ENCODE measurements around the gene C2orf92. TPM values are rescaled to one million over a fixed set of nuclear protein-coding genes. Genes with fewer than 3 reads are reported as not detected.

C2orf92 gene
- total and polyA plus RNA-seq, 12 donors: 0.83 to 25.4 (median 2.9) TPM

GRCh38 chr2:97653473-97653872 is 16.0 kb upstream of the C2orf92 start:
- H3K4me3 ChIP-seq: no peak overlapping the region
- peaks cover 0 to 22% (median 7%) of the 10 kb centered on the region in 11 donors for H3K9me3 ChIP-seq
- no peak for TF ChIP-seq CTCF (IDR thresholded peaks at IDR 0.05)
- H3K27me3 ChIP-seq: no peaks in the 10 kb centered on the region
- ATAC-seq (no peak), DNase-seq (no peak)
- intact Hi-C loops (cut with DNase I): no loop called here
- peaks cover 0 to under 1% (median 0%) of the 10 kb centered on the region in 9 donors for H3K4me1 ChIP-seq
- peaks cover 0 to 85% (median 39%) of the 10 kb centered on the region in 9 donors for H3K36me3 ChIP-seq
- H3K27ac ChIP-seq: no peak overlapping the region
- 92 to 98% methylated on average over 2 of the region's 2 CpGs for WGBS, 2 donors

- TF ChIP-seq CTCF (IDR thresholded peaks at IDR 0.05): no peak
- DNase-seq (no peak), ATAC-seq (no peak)
- H3K27me3 ChIP-seq: no peaks in the 10 kb centered on the region
- no peaks in the 10 kb centered on the region for H3K4me1 ChIP-seq
- peaks cover 0 to 22% (median 7%) of the 10 kb centered on the region in 11 donors for H3K9me3 ChIP-seq
- WGBS, 2 donors: 92 to 96% methylated on average over 1 of the region's 1 CpG
- H3K36me3 ChIP-seq: peaks cover 0 to 85% (median 39%) of the 10 kb centered on the region in 9 donors
- intact Hi-C loops (cut with DNase I): no loop called here
- H3K4me3 ChIP-seq: no peak overlapping the region
- no peak overlapping the region for H3K27ac ChIP-seq
Observed at GRCh38 chr2:97653874-97654273, 15.6 kb upstream of the C2orf92 start.

- no peak for DNase-seq
- peaks cover 0 to 85% (median 39%) of the 10 kb centered on the region in 9 donors for H3K36me3 ChIP-seq
- intact Hi-C loops (cut with DNase I): no loop called here
- no peaks in the 10 kb centered on the region for H3K27me3 ChIP-seq
- TF ChIP-seq CTCF (IDR thresholded peaks at IDR 0.05): no peak
- whole genome bisulfite sequencing, 2 donors: 93% methylated on average over 5 of the region's 5 CpGs
- no peaks in the 10 kb centered on the region for H3K4me1 ChIP-seq
- no peak for ATAC-seq
- peaks cover 0 to 22% (median 7%) of the 10 kb centered on the region in 11 donors for H3K9me3 ChIP-seq
- no peak overlapping the region for H3K4me3 ChIP-seq
- H3K27ac ChIP-seq: no peak overlapping the region
Observed at GRCh38 chr2:97654309-97654708, 15.2 kb upstream of the C2orf92 start.

GRCh38 chr2:97654791-97655190 is 14.7 kb upstream of the C2orf92 start:
- peaks cover 0 to 81% (median 39%) of the 10 kb centered on the region in 9 donors for H3K36me3 ChIP-seq
- ATAC-seq: no peak
- intact Hi-C loops (cut with DNase I): no loop called here
- no peaks in the 10 kb centered on the region for H3K27me3 ChIP-seq
- no peaks in the 10 kb centered on the region for H3K4me1 ChIP-seq
- H3K9me3 ChIP-seq: peaks cover 0 to 22% (median 7%) of the 10 kb centered on the region in 11 donors
- no peak overlapping the region for H3K27ac ChIP-seq
- 94 to 97% methylated on average over 2 of the region's 2 CpGs for WGBS, 2 donors
- no peak overlapping the region for H3K4me3 ChIP-seq
- no peak for TF ChIP-seq CTCF (IDR thresholded peaks at IDR 0.05)
- no peak for DNase-seq
